EH (cell line): ENCODE data around the gene TPM4.
"Not testable (repeated sequence)": the region's sequence is repeated elsewhere in the genome, so short reads cannot be mapped to it uniquely, and the experiment has no call there.

Experiments used
- DNase-seq: peaks from one replicate; pipeline ENCODE4 v3.0.0-alpha.2; 2015; ENCODE audit warnings: low read depth

TPM4 gene

GRCh38 chr19:16098416-16098768 is 22.1 kb downstream of the TPM4 start:
- no peak for DNase-seq

GRCh38 chr19:16098821-16099220 is 22.5 kb downstream of the TPM4 start:
- no peak for DNase-seq

- peak; percentile 48 for DNase-seq
These were observed 23.1 kb downstream of the TPM4 start for GRCh38 chr19:16099314-16099965.

- DNase-seq, result no peak
These were observed 24.2 kb downstream of the TPM4 start for GRCh38 chr19:16100524-16100923.

GRCh38 chr19:16104722-16105121 is 28.4 kb downstream of the TPM4 start:
- peak; percentile 27 for DNase-seq

GRCh38 chr19:16106121-16106520 is 29.8 kb downstream of the TPM4 start:
- DNase-seq, result peak; percentile 62

- DNase-seq, result peak; percentile 99
These were observed 35.0 kb downstream of the TPM4 start, which contains the start of gene RAB8A for GRCh38 chr19:16111160-16111908. Gene RAB8A, plus strand, starts transcription at chr19:16111889. Its CDS starts 13 bp downstream, at chr19:16111902.

GRCh38 chr19:16111909-16112752 is 35.8 kb downstream of the TPM4 start:
- DNase-seq, result no peak

- DNase-seq, result no peak
These were observed 36.5 kb downstream of the TPM4 start for GRCh38 chr19:16112778-16113177.

GRCh38 chr19:16113727-16114126 is 37.4 kb downstream of the TPM4 start:
- DNase-seq, result no peak

GRCh38 chr19:16115301-16116039 is 39.2 kb downstream of the TPM4 start:
- no peak for DNase-seq

GRCh38 chr19:16116067-16116466 is 39.8 kb downstream of the TPM4 start:
- no peak for DNase-seq

- DNase-seq, result no peak
These were observed 41.3 kb downstream of the TPM4 start for GRCh38 chr19:16117594-16118033.

GRCh38 chr19:16118489-16119033 is 42.3 kb downstream of the TPM4 start:
- no peak for DNase-seq

- not testable (repeated sequence) for DNase-seq
These were observed 43.0 kb downstream of the TPM4 start for GRCh38 chr19:16119075-16119857.

- DNase-seq, result no peak
These were observed 44.8 kb downstream of the TPM4 start for GRCh38 chr19:16121141-16121540.

- DNase-seq, result no peak
These were observed 45.7 kb downstream of the TPM4 start for GRCh38 chr19:16121967-16122366.

- DNase-seq, result no peak
These were observed 48.7 kb downstream of the TPM4 start for GRCh38 chr19:16124953-16125352.

GRCh38 chr19:16125737-16126495 is 49.6 kb downstream of the TPM4 start:
- DNase-seq, result no peak

- DNase-seq, result no peak
These were observed 50.8 kb downstream of the TPM4 start for GRCh38 chr19:16127080-16127479.
